Kidney capillary endothelial cell (primary cell): ENCODE results near the gene TTLL7.
"Not testable (repeated sequence)": the region's sequence is repeated elsewhere in the genome, so short reads cannot be mapped to it uniquely, and the experiment has no call there.

Experiments
- DNase-seq: peaks from one replicate; pipeline ENCODE4 v3.0.0-alpha.2; 2018; ENCODE audit warnings: low spot score

TTLL7 gene

DNA sequence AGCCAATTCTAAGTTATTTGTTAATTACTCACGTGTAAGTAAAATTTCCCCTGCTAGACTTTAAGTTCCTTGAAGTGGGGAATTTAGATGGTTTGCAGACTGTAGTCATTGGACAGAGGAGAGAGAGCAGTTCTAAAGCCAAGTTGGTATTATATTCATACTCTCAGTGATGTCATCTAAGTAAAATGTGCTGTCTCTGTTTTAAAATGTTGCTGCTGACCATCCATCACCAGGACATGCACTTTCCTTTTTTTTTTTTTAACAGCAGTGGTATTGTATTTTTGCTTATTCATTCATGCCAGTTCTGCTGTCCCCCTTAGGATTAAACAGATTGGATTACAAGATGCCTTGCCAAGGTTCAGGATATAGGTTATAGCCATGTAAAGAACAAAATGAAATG, 2.3 kb downstream of the TTLL7 start:
- DNase-seq = no peak

DNA sequence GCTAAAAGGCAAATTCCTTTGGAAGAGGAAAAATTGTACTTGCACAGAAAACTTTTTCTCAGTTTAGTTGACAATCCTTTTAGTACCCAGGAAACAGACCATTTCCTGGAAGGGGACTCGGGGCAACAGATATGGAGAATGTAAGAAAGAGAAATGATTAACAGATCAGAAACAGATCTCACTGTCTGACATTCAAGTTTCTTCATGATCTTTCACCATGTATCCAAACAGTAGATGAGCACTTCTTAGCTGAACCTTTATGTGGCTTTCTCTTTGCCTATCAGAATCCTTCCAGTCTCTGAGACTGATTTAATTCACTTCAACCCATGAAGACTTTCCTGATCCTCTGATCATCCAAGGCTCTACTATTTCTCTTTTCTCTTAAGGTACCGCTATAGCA, 2.7 kb downstream of the TTLL7 start:
- DNase-seq = no peak

DNA sequence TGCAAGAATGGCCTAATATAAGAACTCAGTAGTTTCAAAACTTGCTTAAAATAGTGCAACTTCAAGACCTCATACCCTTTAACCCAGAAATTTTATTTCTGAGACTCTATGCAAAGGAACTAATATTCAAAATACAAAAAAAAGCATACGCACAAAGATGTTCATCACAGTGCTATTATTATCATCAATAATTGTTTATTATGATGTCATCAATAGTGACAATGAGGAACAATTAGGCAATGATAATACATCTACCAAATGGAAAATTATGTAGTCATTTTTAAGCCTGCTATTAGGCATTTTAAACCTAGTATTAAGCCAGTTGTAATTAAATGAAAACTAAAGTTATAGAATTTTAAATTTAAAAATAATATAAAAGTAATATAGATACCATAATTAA, 3.3 kb downstream of the TTLL7 start:
- no peak for DNase-seq

DNA sequence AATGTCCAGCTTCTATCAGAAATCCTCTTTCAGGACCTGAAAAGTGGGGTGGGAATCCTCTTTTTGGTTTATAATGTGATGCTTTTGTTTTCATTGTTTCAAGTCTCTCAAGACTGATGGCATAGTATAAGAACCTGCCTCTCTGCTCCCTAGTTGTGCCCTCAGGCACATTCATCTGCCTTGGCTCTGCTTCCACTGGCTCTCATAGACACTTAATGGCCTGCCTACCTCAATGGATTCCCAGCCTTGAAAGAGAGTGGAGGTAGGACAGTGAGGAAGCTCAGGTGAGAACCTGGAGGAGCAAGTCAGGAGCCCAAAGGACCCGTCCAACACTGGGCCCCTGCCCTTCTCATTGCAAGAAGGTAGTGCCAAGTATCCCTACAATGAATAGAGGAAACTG, 4.8 kb downstream of the TTLL7 start:
- DNase-seq = no peak

DNA sequence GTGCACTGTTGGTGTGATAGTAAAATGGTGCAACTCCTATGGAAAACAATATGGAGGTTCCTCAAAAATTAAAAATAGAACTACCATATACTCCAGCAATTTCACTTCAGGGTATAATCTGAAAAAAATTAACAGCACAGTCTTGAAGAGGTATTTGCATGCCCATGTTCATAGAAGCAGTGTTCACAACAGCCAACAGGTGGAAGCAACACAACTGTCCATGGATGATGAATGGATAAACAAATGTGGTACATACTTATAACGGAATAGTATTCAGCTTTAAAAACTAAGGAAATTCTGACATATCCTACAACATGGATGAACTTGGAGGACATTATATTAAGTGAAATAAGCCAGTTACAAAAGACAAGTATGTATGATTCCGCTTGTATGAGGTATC, 8.2 kb downstream of the TTLL7 start:
- no peak for DNase-seq

DNA sequence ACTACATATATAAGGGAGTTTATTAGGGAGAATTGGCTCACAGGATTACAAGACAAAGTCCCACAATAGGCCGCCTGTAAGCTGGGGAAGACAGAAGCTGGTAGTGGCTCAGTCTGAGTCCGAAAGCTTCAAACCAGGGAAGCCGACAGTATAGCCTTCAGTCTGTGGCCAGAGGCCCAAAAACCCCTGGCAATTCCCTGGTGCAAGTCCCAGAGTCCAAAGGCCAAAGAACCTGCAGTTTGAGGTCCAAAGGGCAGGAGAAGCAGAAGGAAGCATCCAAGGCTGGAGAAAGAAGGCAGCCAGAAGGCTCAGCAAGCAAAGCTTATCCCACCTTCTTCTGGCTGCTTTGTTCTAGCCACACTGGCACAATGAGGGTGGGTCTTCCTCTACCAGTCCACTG, 13.9 kb downstream of the TTLL7 start:
- DNase-seq = no peak

DNA sequence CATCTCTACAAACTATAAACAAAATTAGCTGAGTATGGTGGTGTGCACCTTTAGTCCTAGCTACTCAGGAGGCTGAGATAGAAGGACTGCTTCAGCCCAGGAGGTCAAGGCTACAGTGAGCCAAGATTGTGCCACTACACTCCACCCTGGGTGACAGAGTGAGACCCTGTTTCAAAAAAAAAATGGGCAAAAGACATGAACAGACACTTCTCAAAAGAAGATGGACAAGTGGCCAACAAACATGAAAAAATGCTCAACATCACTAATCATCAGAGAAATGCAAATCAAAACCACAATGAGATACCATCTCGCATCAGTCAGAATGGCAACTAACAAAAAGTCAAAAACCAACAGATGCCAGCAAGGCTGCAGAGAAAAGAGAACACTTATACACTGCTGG, 15.0 kb downstream of the TTLL7 start:
- DNase-seq = not testable (repeated sequence)

DNA sequence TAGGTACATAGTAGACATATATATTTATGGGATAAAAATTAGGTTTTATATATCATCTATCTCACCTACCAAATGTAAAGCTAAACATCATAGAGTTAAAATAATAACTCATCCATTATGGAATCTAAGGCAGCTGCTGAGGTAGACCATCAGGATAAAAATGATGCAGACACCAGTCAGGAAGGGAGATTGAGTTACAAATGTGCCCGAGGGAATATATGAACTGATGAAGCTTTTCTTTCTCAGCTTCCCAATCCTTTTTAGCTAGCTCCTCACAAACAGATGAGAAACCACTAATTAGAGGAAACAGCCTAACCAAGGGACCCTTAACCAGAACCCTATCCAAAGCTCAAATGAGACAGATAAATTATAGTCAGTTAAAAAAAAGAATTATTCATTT, 20.9 kb downstream of the TTLL7 start:
- DNase-seq = no peak

DNA sequence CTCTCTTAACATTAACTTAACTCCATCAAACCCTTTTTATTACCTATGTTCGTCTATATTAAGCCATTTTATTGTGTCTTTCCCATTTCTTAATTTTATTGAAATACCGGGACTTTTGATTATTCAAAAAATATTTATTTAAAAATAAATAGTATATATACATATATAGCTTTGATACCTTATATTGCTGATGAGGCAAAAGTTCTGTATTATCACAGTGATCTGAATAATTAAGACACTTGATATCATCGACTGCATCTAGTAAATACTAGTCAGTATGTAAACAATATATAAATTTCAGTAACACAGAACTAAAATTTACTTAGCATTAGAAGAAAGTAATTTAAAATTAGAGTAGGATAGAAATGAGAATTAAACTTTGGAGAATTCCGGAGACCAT, 22.0 kb downstream of the TTLL7 start:
- DNase-seq = no peak

DNA sequence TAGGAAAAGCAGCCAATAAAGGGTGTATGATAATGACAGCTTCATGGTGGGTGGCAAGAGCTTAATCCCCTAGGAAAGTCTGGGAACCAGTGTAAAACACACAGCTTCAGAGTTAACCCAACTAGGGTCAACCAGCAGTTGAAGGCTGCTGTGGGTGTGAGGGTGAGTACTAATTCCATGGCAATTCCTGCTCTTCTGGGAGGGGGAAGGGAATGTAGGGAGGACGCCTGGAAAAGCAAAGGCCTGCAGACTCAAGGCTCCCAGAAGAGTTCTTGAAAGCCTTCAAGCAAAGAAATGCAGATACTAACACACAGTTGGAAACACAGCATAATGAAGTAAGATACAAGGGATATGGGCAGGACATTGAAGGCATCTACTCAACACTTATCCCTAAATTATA, 28.1 kb downstream of the TTLL7 start:
- no peak for DNase-seq

DNA sequence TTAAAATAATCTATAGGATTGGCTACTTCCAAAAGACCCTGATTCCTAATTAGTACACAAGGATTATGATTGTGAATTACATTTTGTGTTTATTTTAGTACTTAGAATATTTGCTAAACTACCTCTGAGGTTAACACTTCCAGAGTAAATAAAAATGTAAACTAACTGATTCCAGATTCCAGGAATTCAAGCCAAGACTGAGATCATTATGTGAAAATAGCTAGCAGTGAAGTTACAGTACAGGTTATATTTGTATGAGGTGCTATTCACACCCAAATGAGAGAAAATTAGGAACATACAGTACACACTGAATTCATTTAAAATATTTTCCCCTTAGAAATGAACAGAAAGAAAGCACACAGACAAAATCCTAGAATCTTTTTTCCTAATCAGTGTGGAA, 28.8 kb downstream of the TTLL7 start:
- no peak for DNase-seq

DNA sequence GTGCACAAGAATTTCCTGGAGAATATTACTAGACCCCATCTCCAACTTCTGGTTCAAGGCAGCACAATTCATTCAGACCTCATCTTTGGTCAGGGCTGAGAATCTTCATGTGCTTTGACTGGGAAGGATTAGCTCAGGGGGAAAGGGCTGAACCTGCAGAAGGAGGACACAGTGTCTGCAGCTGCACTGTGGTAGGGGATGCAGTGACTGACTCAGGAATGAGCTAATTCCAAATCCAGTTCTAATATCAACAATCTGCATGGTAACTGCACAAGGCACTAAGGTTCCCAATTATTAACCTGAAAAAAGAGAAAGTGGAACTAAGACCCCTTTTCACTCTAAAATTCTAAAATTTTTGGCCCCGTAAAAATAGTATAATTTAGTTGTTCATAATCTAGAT, 31.6 kb downstream of the TTLL7 start:
- no peak for DNase-seq

DNA sequence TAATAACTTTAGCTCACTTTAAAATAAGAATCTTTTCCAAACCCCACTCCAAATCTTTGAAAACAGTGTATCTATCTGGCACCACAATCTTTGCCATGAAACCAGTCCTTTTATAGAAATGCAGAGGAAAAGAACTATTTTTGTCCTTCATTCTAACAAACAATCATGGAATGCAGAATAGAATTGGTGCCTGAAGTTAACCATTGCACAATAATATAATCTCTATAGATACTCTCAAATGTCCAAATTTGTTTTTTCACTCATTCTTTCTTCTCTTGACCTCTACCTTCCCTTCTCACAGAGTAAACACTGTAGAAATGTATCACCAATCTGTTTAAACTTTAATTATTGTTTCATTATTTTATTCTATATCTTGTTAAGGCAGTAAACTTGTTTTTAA, 34.8 kb downstream of the TTLL7 start:
- DNase-seq = no peak

DNA sequence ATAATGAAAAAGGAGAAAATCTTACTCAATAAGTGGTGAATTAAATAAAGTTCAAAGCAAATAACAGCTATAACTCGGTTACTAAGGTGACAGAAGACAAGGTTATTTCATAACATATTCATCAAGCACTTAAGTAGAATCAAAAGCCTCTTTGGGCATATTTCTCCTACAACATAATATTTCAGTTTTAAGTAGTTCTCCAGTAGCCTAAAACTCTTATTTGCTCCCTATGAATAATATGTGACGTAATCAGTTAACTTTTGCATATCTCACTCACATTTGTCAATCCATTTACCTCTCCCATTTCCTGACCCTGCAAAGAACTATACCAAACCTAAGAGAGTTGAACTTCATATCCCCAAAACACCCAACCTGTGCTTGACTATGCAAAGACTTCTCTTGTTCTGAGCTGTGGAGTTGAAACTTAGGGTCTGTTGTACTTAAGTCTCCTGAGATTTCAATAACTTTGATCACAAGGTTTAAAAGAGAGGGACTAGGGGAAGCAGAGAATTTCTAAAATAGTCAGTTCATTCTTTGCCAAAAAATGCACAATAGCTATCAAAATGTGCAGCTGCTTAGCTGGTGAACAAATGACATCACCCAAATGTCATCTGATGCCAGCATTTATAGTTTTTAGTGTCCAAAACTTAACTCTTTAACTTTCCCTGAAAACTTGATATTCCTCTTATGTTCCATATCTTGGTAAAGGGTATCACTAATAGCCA, 37.2 kb downstream of the TTLL7 start:
- DNase-seq = no peak

DNA sequence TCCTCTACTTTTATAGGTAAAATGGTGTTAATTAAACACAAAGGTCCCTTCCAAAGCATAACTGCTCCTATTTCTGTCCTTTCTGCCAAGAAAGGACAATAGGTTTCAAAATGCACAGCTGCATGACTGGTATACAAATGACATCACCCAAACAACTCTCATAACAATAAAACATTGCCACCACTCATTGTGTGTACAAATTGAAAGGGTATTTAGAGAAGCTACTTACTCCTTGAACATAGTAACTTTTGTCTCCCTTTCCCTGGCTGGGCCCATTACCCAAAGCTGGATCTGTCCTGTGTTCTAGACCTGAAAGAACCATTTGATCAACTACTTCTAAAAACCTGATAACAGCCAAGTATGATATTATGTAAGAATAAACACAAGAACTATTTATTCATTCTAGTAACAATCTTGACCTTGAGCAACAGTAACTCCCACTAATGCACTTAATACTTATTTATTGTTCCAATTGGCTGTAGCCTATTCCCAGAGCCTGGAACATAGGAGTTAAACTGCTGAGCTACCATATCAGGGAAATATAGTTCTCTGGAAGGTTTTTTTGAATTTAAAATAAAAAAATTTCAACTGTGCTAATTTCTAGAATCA, 38.2 kb downstream of the TTLL7 start:
- peak; percentile 26 for DNase-seq

DNA sequence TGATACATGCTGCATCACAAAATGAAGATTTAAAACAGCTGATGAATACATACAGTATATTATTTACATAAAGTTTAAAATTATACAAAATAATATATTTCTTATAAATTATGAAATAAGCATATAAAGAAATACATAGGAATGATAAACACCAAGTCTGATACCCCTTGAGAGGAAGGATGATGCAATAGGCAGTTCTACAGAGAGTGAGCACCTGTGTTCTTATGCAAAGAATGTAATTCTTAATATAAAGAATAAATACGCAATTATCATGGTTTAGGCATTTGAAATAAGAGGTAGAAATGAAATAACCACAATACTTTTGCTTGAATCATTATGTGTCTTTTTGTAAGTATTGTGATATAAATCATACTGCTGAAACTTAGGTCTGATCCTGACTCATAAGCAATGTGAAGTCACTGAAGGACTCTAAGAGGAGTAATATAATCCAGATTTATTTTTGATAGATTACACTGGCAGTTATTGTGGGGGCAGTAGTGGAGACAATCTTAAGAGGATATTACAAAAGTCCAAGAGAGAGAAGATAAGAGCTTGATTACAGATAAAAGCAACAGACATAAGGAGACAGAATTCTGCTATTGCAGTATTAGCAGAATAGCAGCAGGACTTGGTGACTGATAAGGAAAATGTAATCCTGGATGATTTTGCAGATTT, 39.0 kb downstream of the TTLL7 start:
- DNase-seq = no peak

DNA sequence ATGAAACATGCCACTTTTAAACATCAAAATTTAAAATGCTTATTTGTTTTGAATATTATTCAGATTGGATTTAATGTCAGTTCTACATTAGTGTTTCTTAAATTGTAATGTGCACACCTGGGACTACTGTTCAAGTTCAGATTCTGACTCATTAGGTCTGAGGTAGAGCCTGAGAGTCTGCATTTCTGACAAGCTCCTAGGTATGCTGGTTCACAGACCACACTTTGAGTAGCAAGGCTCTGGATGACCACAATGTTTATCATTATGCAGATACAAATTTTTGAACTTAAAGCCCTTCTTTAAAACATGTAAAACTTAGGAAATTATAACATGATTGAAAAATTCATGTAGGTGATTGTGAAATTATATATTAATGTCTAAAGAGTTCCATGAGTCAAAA, 40.2 kb downstream of the TTLL7 start:
- no peak for DNase-seq

DNA sequence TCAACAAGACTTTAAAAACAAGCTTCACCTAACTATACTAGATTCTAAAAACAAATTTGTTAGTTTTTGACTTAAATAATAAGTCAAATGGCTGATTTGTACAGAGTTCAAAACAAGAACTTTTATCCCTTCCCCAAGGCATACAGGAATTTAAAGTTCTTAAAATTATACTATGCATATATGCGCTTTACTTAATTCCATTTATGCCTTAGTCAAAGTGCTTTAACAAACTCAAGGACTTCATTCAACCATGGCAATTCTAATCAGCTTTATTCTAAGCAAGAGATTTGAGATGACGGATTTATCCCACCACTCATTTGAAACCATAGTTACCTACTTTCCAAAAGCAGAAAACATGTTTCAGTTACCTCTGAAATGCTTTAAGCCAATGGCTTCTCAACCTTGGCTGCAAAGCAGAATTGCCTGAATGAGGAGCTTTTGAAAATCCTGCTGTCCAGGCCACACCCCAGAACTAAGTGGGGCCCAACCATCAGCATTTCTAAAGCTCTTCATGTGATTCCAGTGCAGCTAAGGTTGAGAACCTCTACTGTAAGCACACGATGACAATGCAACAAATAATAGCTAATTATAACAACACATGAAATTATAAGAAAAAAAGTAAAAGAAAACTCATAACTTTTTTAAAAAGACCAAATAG, 44.6 kb downstream of the TTLL7 start:
- no peak for DNase-seq

DNA sequence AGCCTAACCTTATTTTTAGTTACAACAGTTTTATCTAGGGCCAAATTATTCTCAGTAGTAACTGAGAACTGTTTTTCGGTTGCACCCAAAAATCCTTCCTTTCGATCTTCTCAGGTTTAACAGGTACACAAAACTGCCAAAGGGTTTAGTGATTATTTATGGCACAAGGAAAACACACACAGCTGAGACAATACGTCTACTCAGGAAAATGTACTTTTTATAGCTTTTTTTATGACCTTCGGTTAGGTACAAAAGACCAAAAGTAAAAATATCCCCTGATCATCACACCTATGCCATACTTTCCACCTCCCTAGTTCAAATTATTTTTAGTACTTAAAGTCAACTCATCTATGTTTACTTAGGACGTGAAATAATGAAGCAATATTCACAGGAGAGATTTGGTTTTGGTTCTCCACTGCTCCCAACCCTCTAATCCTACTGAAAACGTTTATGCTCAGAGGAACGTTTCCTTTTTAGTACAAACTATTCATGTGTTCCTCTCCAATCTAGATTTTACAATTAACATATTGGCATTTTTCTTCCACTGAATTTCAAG, 48.7 kb downstream of the TTLL7 start:
- no peak for DNase-seq

DNA sequence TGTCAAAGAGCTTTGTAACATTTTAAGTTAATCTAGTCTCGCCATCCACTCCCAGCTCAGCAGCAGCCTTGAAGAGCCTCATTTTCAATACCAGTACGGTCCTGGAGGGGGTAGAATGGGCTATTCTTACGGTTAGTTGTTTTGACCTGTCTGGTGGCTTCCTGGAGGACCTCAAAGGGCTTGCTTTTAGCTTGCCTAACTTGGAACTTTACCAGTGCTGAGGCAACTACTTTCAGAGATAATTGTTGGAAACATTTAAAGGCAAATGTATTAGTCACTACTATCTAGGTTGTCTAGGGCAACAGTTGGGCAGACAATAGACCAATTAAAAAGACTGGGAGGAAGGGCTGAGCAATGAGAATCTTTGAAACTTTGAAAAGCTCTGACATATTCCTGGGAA, 56.0 kb downstream of the TTLL7 start:
- no peak for DNase-seq

DNA sequence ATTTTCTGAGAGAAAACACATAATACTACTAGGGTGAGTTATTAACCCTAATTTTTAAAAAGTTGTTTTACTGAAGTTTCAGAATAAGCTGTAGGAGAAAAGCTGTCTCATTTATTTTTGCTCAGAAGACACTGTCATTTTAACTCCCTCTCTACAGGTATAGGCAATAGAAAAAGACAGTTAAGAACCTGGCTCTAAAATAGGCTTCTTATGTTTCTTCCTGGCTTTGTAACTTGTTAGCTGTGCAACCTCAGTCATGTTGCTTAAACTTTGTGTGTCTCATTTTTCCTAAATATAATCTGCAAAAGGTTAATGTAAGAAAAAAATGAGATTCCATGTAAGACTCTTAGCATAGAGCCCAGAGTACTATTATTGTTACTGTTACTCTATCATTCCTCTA, 64.4 kb downstream of the TTLL7 start:
- DNase-seq = no peak

DNA sequence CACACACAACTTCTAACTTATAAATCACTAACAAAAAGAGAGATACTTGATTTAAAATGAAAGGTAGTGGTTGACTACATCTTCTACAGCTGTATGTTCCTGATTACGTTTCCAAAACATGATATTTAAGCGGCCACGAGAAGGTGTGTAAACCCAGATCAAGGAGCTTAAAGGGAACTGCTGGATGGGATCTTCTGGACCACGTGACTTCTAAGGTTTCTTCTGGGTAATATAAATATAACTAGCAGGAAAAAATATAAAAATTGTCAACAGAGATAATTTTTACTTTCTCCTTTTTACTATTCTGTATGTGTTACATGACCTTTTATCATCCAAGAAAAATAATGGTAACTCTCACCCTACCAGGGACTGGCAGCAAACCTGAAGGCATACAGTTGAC, 66.2 kb downstream of the TTLL7 start:
- DNase-seq = no peak

DNA sequence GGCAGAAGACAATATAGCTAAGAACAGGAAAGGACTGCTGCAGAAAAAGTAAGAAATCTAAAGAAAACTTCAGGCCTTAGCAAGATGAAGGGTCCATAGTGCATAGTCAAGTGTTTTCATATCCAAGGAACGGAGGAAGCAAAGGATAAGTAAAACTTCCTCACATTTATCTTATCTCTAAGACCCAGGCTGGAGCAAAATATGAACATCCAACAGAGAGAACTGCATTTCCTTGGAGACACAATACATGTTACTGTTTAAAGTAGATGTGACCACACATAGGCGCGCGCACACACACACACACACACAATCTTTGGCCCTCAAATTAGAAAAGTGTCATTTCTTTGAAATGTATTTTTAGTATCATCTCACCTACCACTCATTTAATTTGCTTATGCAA, 66.7 kb downstream of the TTLL7 start:
- no peak for DNase-seq
